ENCODE results near the gene FYB2. TPM values are rescaled to one million over a fixed set of nuclear protein-coding genes. Genes with fewer than 3 reads are reported as not detected.

The FYB2 gene
- polyA plus RNA-seq, 1 donor from 2014 or later = 0.69 TPM

DNA sequence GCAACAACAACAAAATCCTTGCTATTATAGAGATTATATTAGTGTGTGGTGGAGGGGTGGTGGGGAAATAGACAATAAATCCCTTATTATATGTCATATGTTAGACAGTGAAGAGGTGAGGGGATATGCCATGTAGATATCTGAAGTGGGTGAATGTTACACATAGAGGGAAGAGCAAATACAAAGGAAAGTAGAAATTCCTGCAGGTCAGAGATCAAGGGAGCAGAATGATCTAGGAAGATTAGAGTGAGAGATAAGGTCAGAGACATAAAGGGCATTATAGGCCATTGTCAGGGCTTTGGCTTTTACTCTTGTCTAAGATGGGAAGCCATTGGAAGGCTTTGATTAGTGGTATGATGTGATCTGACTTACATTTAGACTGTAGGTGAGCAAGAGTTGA is 135.6 kb downstream of the FYB2 start:
- Histone ChIP-seq H3F3A (ENCODE audit: insufficient read depth, low read length, poor library complexity, severe bottlenecking) (no peaks in the 10 kb centered on the region), H3K4me2 (ENCODE audit: low read length) (no peak overlapping the region), H3K79me2 (replicated peaks; ENCODE audit: insufficient read depth, low read length) (no peaks in the 10 kb centered on the region), H3K4me3 (ENCODE audit: low read length) (no peak overlapping the region), H4K20me1 (ENCODE audit: insufficient read depth) (no peaks in the 10 kb centered on the region), H2AFZ (ENCODE audit: low read depth, low read length) (no peak overlapping the region), H3K27me3 (ENCODE audit: insufficient read depth, low read depth, low read length) (no peaks in the 10 kb centered on the region), H3K9me3 (ENCODE audit: low read length) (no peaks in the 10 kb centered on the region), H3K36me3 (ENCODE audit: insufficient read depth, low read length) (no peaks in the 10 kb centered on the region), H3K9ac (ENCODE audit: low read length) (no peak overlapping the region), H3K9me2 (ENCODE audit: insufficient read depth, low read length) (no peaks in the 10 kb centered on the region), H3K27ac (ENCODE audit: low read length) (no peak overlapping the region)
- TF ChIP-seq, protein P1, sequence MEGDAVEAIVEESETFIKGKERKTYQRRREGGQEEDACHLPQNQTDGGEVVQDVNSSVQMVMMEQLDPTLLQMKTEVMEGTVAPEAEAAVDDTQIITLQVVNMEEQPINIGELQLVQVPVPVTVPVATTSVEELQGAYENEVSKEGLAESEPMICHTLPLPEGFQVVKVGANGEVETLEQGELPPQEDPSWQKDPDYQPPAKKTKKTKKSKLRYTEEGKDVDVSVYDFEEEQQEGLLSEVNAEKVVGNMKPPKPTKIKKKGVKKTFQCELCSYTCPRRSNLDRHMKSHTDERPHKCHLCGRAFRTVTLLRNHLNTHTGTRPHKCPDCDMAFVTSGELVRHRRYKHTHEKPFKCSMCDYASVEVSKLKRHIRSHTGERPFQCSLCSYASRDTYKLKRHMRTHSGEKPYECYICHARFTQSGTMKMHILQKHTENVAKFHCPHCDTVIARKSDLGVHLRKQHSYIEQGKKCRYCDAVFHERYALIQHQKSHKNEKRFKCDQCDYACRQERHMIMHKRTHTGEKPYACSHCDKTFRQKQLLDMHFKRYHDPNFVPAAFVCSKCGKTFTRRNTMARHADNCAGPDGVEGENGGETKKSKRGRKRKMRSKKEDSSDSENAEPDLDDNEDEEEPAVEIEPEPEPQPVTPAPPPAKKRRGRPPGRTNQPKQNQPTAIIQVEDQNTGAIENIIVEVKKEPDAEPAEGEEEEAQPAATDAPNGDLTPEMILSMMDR (IDR thresholded peaks at IDR 0.05; ENCODE audit: poor library complexity, severe bottlenecking) = no peak
- no peak for TF ChIP-seq POLR2AphosphoS5 (IDR thresholded peaks at IDR 0.05)
- TF ChIP-seq MXI1 (conservative IDR thresholded peaks at IDR 0.05; ENCODE audit: poor library complexity, severe bottlenecking) = no peak
- TF ChIP-seq, protein P2, sequence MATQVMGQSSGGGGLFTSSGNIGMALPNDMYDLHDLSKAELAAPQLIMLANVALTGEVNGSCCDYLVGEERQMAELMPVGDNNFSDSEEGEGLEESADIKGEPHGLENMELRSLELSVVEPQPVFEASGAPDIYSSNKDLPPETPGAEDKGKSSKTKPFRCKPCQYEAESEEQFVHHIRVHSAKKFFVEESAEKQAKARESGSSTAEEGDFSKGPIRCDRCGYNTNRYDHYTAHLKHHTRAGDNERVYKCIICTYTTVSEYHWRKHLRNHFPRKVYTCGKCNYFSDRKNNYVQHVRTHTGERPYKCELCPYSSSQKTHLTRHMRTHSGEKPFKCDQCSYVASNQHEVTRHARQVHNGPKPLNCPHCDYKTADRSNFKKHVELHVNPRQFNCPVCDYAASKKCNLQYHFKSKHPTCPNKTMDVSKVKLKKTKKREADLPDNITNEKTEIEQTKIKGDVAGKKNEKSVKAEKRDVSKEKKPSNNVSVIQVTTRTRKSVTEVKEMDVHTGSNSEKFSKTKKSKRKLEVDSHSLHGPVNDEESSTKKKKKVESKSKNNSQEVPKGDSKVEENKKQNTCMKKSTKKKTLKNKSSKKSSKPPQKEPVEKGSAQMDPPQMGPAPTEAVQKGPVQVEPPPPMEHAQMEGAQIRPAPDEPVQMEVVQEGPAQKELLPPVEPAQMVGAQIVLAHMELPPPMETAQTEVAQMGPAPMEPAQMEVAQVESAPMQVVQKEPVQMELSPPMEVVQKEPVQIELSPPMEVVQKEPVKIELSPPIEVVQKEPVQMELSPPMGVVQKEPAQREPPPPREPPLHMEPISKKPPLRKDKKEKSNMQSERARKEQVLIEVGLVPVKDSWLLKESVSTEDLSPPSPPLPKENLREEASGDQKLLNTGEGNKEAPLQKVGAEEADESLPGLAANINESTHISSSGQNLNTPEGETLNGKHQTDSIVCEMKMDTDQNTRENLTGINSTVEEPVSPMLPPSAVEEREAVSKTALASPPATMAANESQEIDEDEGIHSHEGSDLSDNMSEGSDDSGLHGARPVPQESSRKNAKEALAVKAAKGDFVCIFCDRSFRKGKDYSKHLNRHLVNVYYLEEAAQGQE (IDR thresholded peaks at IDR 0.05; ENCODE audit: borderline replicate concordance) = no peak
- TF ChIP-seq TAF1 (IDR thresholded peaks at IDR 0.05; ENCODE audit: low read depth) = no peak
- TF ChIP-seq SMC3 (conservative IDR thresholded peaks at IDR 0.05; ENCODE audit: poor library complexity) = no peak
- no peak for TF ChIP-seq RAD21 (conservative IDR thresholded peaks at IDR 0.05)
- TF ChIP-seq EZH2 (IDR thresholded peaks at IDR 0.05; ENCODE audit: borderline replicate concordance, insufficient read depth, low read length, poor library complexity, severe bottlenecking) = no peak
- TF ChIP-seq EP300 (conservative IDR thresholded peaks at IDR 0.05; ENCODE audit: poor library complexity, severe bottlenecking) = no peak

DNA sequence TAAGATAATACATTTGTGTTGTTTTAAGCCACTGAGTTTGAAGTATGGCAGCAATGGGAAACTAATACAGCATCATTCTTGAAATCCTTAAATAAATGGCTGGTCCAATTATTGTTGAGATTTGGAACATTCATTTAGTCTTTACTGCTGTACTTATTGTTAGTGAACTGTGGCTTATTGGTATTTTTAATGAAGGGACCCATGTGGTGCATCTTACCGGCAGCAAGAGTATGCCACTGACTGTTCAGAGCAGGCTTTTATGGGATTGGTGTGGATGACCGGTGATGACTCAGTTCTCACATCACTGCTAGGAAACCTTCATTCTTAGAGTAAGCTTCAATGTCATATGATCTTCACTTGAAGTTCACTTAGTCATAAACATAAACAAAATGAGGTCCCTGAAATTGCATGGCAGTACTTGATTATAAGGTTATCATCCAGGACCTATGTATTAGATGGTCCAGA is 142.6 kb downstream of the FYB2 start:
- Histone ChIP-seq H3K36me3 (ENCODE audit: insufficient read depth, low read length) (no peaks in the 10 kb centered on the region), H2AFZ (ENCODE audit: low read depth, low read length) (no peak overlapping the region), H4K20me1 (ENCODE audit: insufficient read depth) (no peaks in the 10 kb centered on the region), H3K9ac (ENCODE audit: low read length) (no peak overlapping the region), H3K9me3 (ENCODE audit: low read length) (no peaks in the 10 kb centered on the region), H3K4me2 (ENCODE audit: low read length) (no peak overlapping the region), H3K27me3 (ENCODE audit: insufficient read depth, low read depth, low read length) (no peaks in the 10 kb centered on the region), H3K79me2 (replicated peaks; ENCODE audit: insufficient read depth, low read length) (no peaks in the 10 kb centered on the region), H3K9me2 (ENCODE audit: insufficient read depth, low read length) (no peaks in the 10 kb centered on the region), H3K27ac (ENCODE audit: low read length) (no peak overlapping the region), H3F3A (ENCODE audit: insufficient read depth, low read length, poor library complexity, severe bottlenecking) (no peaks in the 10 kb centered on the region), H3K4me3 (ENCODE audit: low read length) (no peak overlapping the region)
- TF ChIP-seq RAD21 (conservative IDR thresholded peaks at IDR 0.05) (no peak), EP300 (conservative IDR thresholded peaks at IDR 0.05; ENCODE audit: poor library complexity, severe bottlenecking) (no peak), EZH2 (IDR thresholded peaks at IDR 0.05; ENCODE audit: borderline replicate concordance, insufficient read depth, low read length, poor library complexity, severe bottlenecking) (no peak), POLR2AphosphoS5 (IDR thresholded peaks at IDR 0.05) (no peak), SMC3 (conservative IDR thresholded peaks at IDR 0.05; ENCODE audit: poor library complexity) (no peak), MXI1 (conservative IDR thresholded peaks at IDR 0.05; ENCODE audit: poor library complexity, severe bottlenecking) (no peak)
- TF ChIP-seq, protein P2 (IDR thresholded peaks at IDR 0.05; ENCODE audit: borderline replicate concordance) = no peak

Measured in neural cell (in vitro differentiated cells).